NCI-H2227 (cell line): Measurements from ENCODE around the gene PFKL.
"Not testable (repeated sequence)": the region's sequence is repeated elsewhere in the genome, so short reads cannot be mapped to it uniquely, and the experiment has no call there.

Experiments used
- DNase-seq: peaks from one replicate; lab custom pipeline; 2025; ENCODE audit not compliant: unreplicated experiment; lab: John Stamatoyannopoulos, UW

PFKL gene

GRCh38 chr21:44293551-44294231, 6.2 kb upstream of the PFKL start:
- no peak for DNase-seq

GRCh38 chr21:44294391-44295162, 5.3 kb upstream of the PFKL start:
- DNase-seq: no peak

- DNase-seq: no peak
Observed at GRCh38 chr21:44295163-44295573, 4.7 kb upstream of the PFKL start.

- DNase-seq: no peak
Observed at GRCh38 chr21:44295646-44296045, 4.2 kb upstream of the PFKL start.

- DNase-seq: no peak
Observed at GRCh38 chr21:44296103-44296519, 3.7 kb upstream of the PFKL start.

GRCh38 chr21:44296916-44297315, 2.9 kb upstream of the PFKL start:
- no peak for DNase-seq

- peak; percentile 81 for DNase-seq
Observed at GRCh38 chr21:44297525-44298290, 2.1 kb upstream of the PFKL start.

GRCh38 chr21:44298301-44298700, 1.6 kb upstream of the PFKL start:
- no peak for DNase-seq

- peak; percentile 59 for DNase-seq
Observed at GRCh38 chr21:44299085-44299457, 782 bp upstream of the PFKL start.

GRCh38 chr21:44300262-44300959, 558 bp downstream of the PFKL start:
- peak; percentile 75 for DNase-seq

- DNase-seq: no peak
Observed at GRCh38 chr21:44301141-44301540, 1.3 kb downstream of the PFKL start.

GRCh38 chr21:44301961-44302406, 2.1 kb downstream of the PFKL start:
- DNase-seq: no peak

GRCh38 chr21:44302573-44303401, 2.9 kb downstream of the PFKL start:
- not testable (repeated sequence) for DNase-seq

GRCh38 chr21:44303490-44303981, 3.7 kb downstream of the PFKL start:
- DNase-seq: no peak

- no peak for DNase-seq
Observed at GRCh38 chr21:44304011-44304616, 4.3 kb downstream of the PFKL start.

GRCh38 chr21:44304877-44305293, 5.0 kb downstream of the PFKL start:
- peak; percentile 42 for DNase-seq

GRCh38 chr21:44305691-44306090, 5.8 kb downstream of the PFKL start:
- no peak for DNase-seq

- no peak for DNase-seq
Observed at GRCh38 chr21:44306936-44307704, 7.3 kb downstream of the PFKL start.
